ENCODE data around the gene PCDHB8.
"Not testable (repeated sequence)": the region's sequence is repeated elsewhere in the genome, so short reads cannot be mapped to it uniquely, and the experiment has no call there.

The PCDHB8 gene

GRCh38 chr5:141182248-141182647, 4.7 kb downstream of the PCDHB8 start, which contains the start of gene PCDHB16:
TSS of gene PCDHB16 (plus strand) at chr5:141182387. CDS start at chr5:141182560, 173 bp downstream.
- TF ChIP-seq CTCF (IDR thresholded peaks at IDR 0.05; ENCODE audit: borderline replicate concordance, control extremely low read depth, extremely low read depth, insufficient read depth, missing control alignments), result no peak
- in situ Hi-C loops (cut with MboI; ENCODE audit: low sequenced_read_pairs, unreplicated experiment), result no loop called here
- DNase-seq (ENCODE audit: low spot score), result no peak

- in situ Hi-C loops (cut with MboI; ENCODE audit: low sequenced_read_pairs, unreplicated experiment); DNase-seq (ENCODE audit: low spot score): not testable (repeated sequence)
Observed at GRCh38 chr5:141184117-141184855, 6.7 kb downstream of the PCDHB8 start.

- in situ Hi-C loops (cut with MboI; ENCODE audit: low sequenced_read_pairs, unreplicated experiment), result no loop called here
- DNase-seq (ENCODE audit: low spot score), result peak; percentile 32
Observed at GRCh38 chr5:141186897-141187512, 9.4 kb downstream of the PCDHB8 start, which contains the start of gene PCDHB9. TSS of gene PCDHB9 (plus strand) at chr5:141187161. CDS start at chr5:141187319, 158 bp downstream.

GRCh38 chr5:141188682-141189081, 11.1 kb downstream of the PCDHB8 start:
- in situ Hi-C loops (cut with MboI; ENCODE audit: low sequenced_read_pairs, unreplicated experiment), result not testable (repeated sequence)

More at GRCh38 chr5:141186897-141187512, 9.4 kb downstream of the PCDHB8 start, which contains the start of gene PCDHB9:
- peak; percentile 25 for TF ChIP-seq CTCF (IDR thresholded peaks at IDR 0.05; ENCODE audit: borderline replicate concordance, control extremely low read depth, extremely low read depth, insufficient read depth, missing control alignments)

GRCh38 chr5:141189131-141189530, 11.5 kb downstream of the PCDHB8 start:
- in situ Hi-C loops (cut with MboI; ENCODE audit: low sequenced_read_pairs, unreplicated experiment), result not testable (repeated sequence)

More at GRCh38 chr5:141188682-141189081, 11.1 kb downstream of the PCDHB8 start:
- not testable (repeated sequence) for DNase-seq (ENCODE audit: low spot score)

GRCh38 chr5:141192110-141192725, 14.6 kb downstream of the PCDHB8 start, which contains the start of gene PCDHB10:
TSS of gene PCDHB10 (plus strand) at chr5:141192353. CDS start at chr5:141192553, 200 bp downstream.
- DNase-seq (ENCODE audit: low spot score), result no peak
- in situ Hi-C loops (cut with MboI; ENCODE audit: low sequenced_read_pairs, unreplicated experiment), result no loop called here
- TF ChIP-seq CTCF (IDR thresholded peaks at IDR 0.05; ENCODE audit: borderline replicate concordance, control extremely low read depth, extremely low read depth, insufficient read depth, missing control alignments), result no peak

More at GRCh38 chr5:141189131-141189530, 11.5 kb downstream of the PCDHB8 start:
- not testable (repeated sequence) for DNase-seq (ENCODE audit: low spot score)

GRCh38 chr5:141194332-141194731, 16.7 kb downstream of the PCDHB8 start:
- in situ Hi-C loops (cut with MboI; ENCODE audit: low sequenced_read_pairs, unreplicated experiment); DNase-seq (ENCODE audit: low spot score): not testable (repeated sequence)

- DNase-seq (ENCODE audit: low spot score), result no peak
Observed at GRCh38 chr5:141196363-141196762, 18.8 kb downstream of the PCDHB8 start.

More at GRCh38 chr5:141196363-141196762, 18.8 kb downstream of the PCDHB8 start:
- no peak for TF ChIP-seq CTCF (IDR thresholded peaks at IDR 0.05; ENCODE audit: borderline replicate concordance, control extremely low read depth, extremely low read depth, insufficient read depth, missing control alignments)
- in situ Hi-C loops (cut with MboI; ENCODE audit: low sequenced_read_pairs, unreplicated experiment), result no loop called here
